ENCODE results near the gene FOXD2. TPM values are rescaled to one million over a fixed set of nuclear protein-coding genes. Genes with fewer than 3 reads are reported as not detected.
A peak's percentile ranks its signal among the peaks of the same experiment; 100 is the strongest.

The FOXD2 gene
- total RNA-seq, 1 donor from 2014 or later = 0.20 TPM

GRCh38 chr1:47416319-47417169 is 21.3 kb upstream of the FOXD2 start:
- DNase-seq (ENCODE audit: low read depth, low spot score) = no peak

GRCh38 chr1:47417170-47418044 is 20.4 kb upstream of the FOXD2 start:
- no peak for DNase-seq (ENCODE audit: low read depth, low spot score)

- no peak for DNase-seq (ENCODE audit: low read depth, low spot score)
These were observed 19.7 kb upstream of the FOXD2 start for GRCh38 chr1:47418122-47418521.

DNA sequence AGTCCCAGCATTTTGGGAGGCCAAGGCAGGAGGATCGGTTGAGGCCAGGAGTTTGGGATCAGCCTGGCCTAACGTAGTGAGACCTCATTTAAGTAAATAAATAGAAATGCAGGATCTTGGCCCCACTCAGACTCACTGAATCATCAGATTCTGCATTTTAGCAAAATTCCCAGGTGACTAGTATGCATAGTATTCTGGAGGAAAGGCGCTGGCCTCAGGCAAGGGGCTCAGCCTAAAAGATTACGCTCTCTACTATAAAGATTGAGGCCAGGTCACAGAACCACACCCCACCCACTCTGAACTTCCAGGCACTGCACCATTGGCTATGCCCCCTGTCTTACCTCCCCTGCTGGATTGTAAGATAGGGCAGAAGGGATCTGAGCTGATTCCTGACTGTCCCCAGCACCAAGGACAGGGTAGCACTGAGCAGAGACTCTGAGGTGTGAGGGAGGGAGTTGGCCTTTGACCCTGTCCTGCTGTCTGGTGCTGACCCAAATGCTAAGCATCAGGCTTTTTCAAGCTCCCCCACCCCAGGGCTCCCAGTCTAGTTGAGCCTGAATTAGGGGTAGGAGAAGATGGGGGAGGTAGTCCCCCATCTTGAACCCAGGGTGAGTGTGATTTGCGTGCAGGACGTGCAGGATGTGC is 19.0 kb upstream of the FOXD2 start:
- no peak for DNase-seq (ENCODE audit: low read depth, low spot score)

DNA sequence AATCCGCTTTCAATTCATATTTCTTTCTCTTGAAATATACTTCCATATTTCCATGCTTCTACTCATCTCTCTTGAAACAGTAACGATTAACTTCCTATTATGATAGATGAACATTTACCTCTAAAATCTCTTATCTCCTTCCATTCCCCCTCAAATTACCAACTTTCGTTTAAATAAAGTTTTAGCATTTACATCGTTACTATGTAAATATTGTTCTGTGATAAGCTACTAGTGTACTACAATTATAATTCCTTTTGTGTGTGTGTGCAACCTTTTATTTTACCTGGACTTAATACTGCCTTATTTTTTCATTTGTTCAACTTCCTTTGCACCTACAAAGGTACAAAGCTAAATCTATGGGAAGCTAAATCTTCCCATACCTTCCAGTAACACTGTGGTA is 17.3 kb upstream of the FOXD2 start:
- no peak for DNase-seq (ENCODE audit: low read depth, low spot score)

- DNase-seq (ENCODE audit: low read depth, low spot score) = no peak
These were observed 14.0 kb upstream of the FOXD2 start for GRCh38 chr1:47423872-47424271.

DNA sequence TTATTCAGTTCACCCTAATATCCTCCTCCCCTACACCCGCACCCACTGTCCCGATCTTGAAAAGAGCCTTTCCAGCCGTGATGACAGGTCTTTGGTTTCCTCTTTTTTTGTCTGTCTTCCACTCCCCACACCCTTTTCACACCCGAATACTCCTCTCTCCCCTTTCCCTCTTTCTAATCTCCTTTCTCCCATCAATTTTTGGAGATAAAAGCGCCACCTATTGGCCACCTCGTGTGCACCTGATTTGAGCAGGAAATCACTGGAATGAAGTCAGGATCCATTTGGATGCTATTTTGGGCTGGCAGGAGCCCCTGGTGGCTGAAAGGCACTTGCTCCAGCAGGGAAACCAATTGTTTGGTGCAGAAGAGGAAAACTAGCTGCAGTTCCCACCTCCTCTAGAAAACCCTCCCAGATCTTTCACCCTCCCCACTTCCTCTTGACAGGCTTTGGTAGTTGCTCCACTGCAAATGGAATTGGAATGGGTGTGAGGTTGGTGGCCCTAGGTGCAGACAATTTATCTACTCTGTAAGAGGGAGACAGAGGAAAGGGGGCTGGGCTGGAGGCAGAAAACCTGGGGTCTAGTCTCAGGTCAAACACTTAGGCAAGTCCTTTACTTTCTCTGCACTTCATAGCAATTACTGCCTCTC is 13.4 kb upstream of the FOXD2 start:
- DNase-seq (ENCODE audit: low read depth, low spot score) = no peak

DNA sequence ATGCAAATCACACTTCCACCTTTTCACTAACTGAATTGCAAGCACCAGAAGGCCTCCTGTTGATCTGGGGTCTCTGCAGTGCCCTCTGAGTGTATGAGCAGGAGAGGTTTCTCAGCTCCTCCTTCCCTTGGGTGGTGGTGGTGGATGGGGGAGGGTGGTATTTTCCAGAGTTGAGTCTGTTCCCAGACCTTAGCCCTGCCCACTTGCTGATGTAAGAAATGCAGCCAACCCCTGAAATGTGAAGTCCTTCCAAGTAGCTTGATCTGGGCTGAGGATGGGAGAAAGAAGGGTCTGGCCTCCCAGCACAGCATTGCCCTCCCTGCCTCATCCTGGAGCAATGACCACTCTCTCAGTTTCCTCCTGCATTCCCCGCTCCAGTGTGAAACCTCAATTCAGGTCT is 6.3 kb upstream of the FOXD2 start:
- DNase-seq (ENCODE audit: low read depth, low spot score) = no peak

- DNase-seq (ENCODE audit: low read depth, low spot score) = peak; percentile 44
These were observed 5.5 kb upstream of the FOXD2 start for GRCh38 chr1:47432071-47433036.

- DNase-seq (ENCODE audit: low read depth, low spot score) = no peak
These were observed 4.8 kb upstream of the FOXD2 start for GRCh38 chr1:47433037-47433421.

DNA sequence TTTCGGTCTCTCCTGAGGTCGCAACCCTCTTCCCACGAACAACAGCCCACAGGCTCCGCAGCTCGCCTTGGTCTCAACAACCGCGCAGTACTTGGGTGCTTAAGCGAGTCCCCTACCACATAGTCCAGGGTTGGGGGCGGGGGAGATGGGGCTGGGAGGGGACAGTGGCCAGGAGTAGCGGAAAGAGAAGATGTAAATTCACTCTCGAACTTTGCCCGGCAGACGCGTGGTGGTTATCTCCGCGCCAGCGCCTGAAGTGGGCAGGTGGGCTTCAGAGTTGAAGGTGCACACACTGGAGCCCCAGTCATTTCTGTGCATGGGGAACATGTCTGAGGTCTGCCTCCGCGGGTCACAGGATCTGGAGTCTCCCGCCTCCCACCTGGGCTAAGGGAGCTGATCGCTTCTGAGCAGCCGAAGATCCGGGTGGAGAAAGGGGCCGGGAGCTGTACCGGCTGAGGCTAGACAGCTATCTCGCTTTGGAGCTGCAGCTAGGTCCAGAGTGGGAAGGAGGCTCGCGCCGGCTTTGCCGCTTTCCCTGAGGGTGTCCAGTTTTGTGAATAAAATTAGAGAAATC is 4.3 kb upstream of the FOXD2 start:
- DNase-seq (ENCODE audit: low read depth, low spot score) = no peak

DNA sequence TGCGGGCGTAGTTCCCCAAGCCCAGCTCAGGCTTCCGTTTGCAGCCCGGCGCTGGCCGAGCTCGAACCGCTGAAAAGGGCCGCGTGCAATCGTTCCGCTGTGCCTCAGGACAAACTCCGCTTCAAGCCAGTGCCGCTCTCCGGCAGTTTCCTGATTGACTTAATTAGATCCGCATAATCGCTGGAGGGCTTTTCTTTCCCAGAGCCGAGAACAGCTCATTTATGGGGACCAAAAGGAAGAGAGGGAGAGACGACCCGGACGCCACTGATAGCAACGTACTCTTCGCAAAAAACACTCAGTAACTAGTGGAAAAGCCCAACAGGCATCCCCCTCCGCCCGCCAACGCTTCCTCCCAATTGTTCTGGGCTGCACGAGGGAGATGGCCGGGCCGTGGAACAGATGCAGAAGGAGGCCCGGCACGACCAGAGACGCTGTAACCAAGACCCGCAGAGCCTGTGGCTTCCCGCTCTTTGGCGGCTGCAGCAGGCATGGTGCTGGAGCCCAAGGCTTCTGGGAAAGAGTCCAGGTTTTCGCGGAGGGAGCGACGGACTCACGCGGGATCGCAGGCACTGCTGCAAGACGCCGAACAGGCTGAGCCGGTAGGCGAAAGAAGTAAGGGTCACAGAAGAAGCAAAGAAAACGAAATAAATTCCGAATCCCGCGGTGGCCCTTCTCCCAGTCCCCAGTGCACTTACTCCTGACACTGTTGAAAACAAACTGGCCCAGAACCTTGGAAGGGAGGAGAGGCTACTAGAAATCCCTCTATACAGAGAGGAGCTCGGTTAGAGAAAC is 3.6 kb upstream of the FOXD2 start:
- DNase-seq (ENCODE audit: low read depth, low spot score) = no peak

DNA sequence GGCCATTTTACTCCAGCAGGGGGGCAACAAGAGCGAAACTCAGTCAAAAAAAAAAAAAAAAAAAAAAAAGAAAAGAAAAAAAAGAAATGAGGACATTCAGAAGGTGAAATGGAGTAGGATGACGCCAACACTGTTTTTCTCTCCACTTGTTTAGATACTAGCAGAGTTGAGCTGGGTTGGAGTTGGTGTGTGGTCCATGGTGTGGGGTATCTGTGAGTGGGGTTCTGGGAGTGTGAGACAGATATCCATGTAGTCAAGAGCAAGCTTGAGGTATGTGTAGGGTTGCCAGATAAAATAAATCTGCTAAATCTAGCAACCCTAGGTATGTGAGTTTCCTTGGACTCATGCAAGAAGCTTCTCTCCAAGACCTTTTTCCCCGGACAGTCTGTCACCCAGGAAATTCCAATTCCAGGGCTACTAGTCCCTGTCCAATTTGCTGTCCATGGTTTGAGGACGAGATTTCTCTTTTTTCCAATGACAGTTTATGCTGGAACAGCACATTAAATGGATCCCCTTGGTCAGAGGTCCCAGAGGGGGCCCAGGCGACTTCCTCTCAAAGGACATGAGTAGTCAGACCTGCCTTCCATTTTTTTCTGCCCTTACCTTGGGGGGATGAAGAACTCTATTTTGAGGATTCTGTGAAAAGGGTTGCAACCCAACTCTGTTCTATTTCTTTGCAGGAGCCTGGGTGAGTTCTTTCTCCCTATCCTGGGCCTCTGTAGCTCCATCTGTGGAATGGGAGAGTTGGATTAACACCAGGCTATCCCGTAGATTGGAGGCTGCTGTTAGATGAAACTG is 2.1 kb upstream of the FOXD2 start:
- DNase-seq (ENCODE audit: low read depth, low spot score) = no peak

DNA sequence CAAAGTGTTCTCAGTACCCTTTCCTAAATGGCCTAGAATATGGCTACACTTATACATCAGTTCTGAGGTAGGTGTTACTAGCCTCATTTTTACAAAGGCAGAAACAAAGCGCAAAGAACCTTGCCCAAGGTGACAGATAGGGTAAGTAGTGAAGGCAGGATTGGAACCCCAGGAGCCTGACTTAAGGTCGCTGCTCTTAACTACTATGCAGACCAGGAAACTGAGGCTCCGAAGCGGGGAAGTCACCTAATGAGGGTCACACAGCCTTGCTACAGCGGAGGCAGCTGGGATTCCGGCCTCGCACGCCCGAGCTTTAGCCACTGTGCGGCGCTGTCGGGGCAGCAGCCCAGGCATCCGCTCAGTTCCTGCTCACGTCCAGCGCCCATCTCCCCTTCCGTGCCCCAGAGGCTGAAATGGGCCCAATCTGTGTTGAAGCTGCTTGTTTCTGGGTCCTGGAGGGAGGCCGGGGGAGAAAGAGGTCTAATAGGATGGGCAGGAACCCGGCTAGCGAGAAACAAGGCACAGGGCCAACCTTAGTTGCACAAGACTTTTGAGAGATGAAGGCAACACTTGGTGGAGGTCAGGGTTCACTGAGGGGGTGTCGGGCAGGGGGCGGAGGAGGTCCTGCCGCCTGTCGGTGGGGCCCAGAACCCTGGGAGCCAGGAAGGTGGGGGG is 1.4 kb upstream of the FOXD2 start:
- DNase-seq (ENCODE audit: low read depth, low spot score) = peak; percentile 30

GRCh38 chr1:47436979-47437446 is 831 bp upstream of the FOXD2 start:
- no peak for DNase-seq (ENCODE audit: low read depth, low spot score)

GRCh38 chr1:47438165-47439016 is 547 bp downstream of the FOXD2 start:
- DNase-seq (ENCODE audit: low read depth, low spot score) = no peak

All from pulmonary artery endothelial cell (primary cell).